ENCODE results near the gene RPUSD4. TPM values are rescaled to one million over a fixed set of nuclear protein-coding genes. Genes with fewer than 3 reads are reported as not detected.

RPUSD4 gene
- total RNA-seq, 4 donors from 2014 or later = 53.3 to 93.8 (median 69.2) TPM

- no peaks in the 10 kb centered on the region for H3K27me3 ChIP-seq
- H3K36me3 ChIP-seq = peaks cover 0 to 31% of the 10 kb centered on the region in 2 donors
- intact Hi-C loops (cut with DNase I; ENCODE audit: low total_unique reads) (no loop called here), in situ Hi-C loops (cut with MboI; ENCODE audit: low sequenced_read_pairs in 4 of 4) (no loop called here)
- H3K9me3 ChIP-seq = no peaks in the 10 kb centered on the region
- peaks cover 0 to 9% of the 10 kb centered on the region in 2 donors for H3K4me1 ChIP-seq
- H3K27ac ChIP-seq = no peak overlapping the region
- DNase-seq (no peak), ATAC-seq (no peak)
- TF ChIP-seq POLR2A (IDR thresholded peaks at IDR 0.05) (no peak), CTCF (IDR thresholded peaks at IDR 0.05 in 4 of 5, conservative IDR thresholded peaks at IDR 0.05 in 1 of 5) (no peak)
- no peak overlapping the region for H3K4me3 ChIP-seq
Measured at GRCh38 chr11:126181939-126182730, 29.3 kb downstream of the RPUSD4 start.

- intact Hi-C loops (cut with DNase I; ENCODE audit: low total_unique reads) = no loop called here
- TF ChIP-seq CTCF (IDR thresholded peaks at IDR 0.05 in 4 of 5, conservative IDR thresholded peaks at IDR 0.05 in 1 of 5) = no peak
- no peak for TF ChIP-seq POLR2A (IDR thresholded peaks at IDR 0.05)
- no peak overlapping the region for H3K4me3 ChIP-seq
- no peaks in the 10 kb centered on the region for H3K9me3 ChIP-seq
- H3K36me3 ChIP-seq = peaks cover 0 to 14% of the 10 kb centered on the region in 2 donors
- ATAC-seq (no peak), DNase-seq (no peak)
- H3K27ac ChIP-seq = no peak overlapping the region
- in situ Hi-C loops (cut with MboI; ENCODE audit: low sequenced_read_pairs in 4 of 4) = no loop called here
- no peaks in the 10 kb centered on the region for H3K4me1 ChIP-seq
- no peaks in the 10 kb centered on the region for H3K27me3 ChIP-seq
Measured at GRCh38 chr11:126176853-126177470, 34.5 kb downstream of the RPUSD4 start.

GRCh38 chr11:126175393-126175792, 36.1 kb downstream of the RPUSD4 start:
- intact Hi-C loops (cut with DNase I; ENCODE audit: low total_unique reads) (no loop called here), in situ Hi-C loops (cut with MboI; ENCODE audit: low sequenced_read_pairs in 4 of 4) (no loop called here)
- TF ChIP-seq POLR2A (IDR thresholded peaks at IDR 0.05) (no peak), CTCF (IDR thresholded peaks at IDR 0.05 in 4 of 5, conservative IDR thresholded peaks at IDR 0.05 in 1 of 5) (no peak)
- Histone ChIP-seq H3K4me1 (no peaks in the 10 kb centered on the region), H3K4me3 (no peak overlapping the region), H3K9me3 (no peaks in the 10 kb centered on the region), H3K27ac (no peak overlapping the region), H3K27me3 (no peaks in the 10 kb centered on the region), H3K36me3 (peaks cover 0 to 8% of the 10 kb centered on the region in 2 donors)
- DNase-seq (no peak), ATAC-seq (no peak)

GRCh38 chr11:126174816-126175215, 36.6 kb downstream of the RPUSD4 start:
- DNase-seq (no peak), ATAC-seq (no peak)

More at GRCh38 chr11:126174816-126175215, 36.6 kb downstream of the RPUSD4 start:
- Histone ChIP-seq H3K4me3 (no peak overlapping the region), H3K4me1 (no peaks in the 10 kb centered on the region), H3K27me3 (no peaks in the 10 kb centered on the region), H3K36me3 (peaks cover 0 to 6% of the 10 kb centered on the region in 2 donors), H3K9me3 (no peaks in the 10 kb centered on the region), H3K27ac (no peak overlapping the region)
- in situ Hi-C loops (cut with MboI; ENCODE audit: low sequenced_read_pairs in 4 of 4) = no loop called here
- TF ChIP-seq CTCF (IDR thresholded peaks at IDR 0.05 in 4 of 5, conservative IDR thresholded peaks at IDR 0.05 in 1 of 5) (no peak), POLR2A (IDR thresholded peaks at IDR 0.05) (no peak)
- intact Hi-C loops (cut with DNase I; ENCODE audit: low total_unique reads) = no loop called here

Measured in gastrocnemius medialis (tissue), 4 donors.